Astrocyte of the hippocampus (primary cell): ENCODE results near the gene ISY1.

Experiments used
- DNase-seq: peaks from one replicate; pipeline ENCODE4 v3.0.0; 2011; ENCODE audit warnings: low read depth, low spot score

The ISY1 gene

GRCh38 chr3:129087138-129087702 lies 73.6 kb downstream of the ISY1 start:
- peak; percentile 58 for DNase-seq

- DNase-seq, result no peak
Observed at GRCh38 chr3:129085818-129086217, 75.0 kb downstream of the ISY1 start.

- DNase-seq, result no peak
Observed at GRCh38 chr3:129085165-129085715, 75.6 kb downstream of the ISY1 start.

- DNase-seq, result no peak
Observed at GRCh38 chr3:129084501-129084900, 76.4 kb downstream of the ISY1 start.

GRCh38 chr3:129082026-129082425 lies 78.8 kb downstream of the ISY1 start:
- no peak for DNase-seq

GRCh38 chr3:129081503-129081902 lies 79.4 kb downstream of the ISY1 start:
- no peak for DNase-seq

GRCh38 chr3:129078510-129078909 lies 82.4 kb downstream of the ISY1 start:
- DNase-seq, result no peak
